GM13976 (cell line): Measurements from ENCODE around the gene PLEK.

Source experiments
- DNase-seq: peaks from one replicate; pipeline ENCODE4 v3.0.0; 2012; ENCODE audit warnings: low spot score
- in situ Hi-C: fragments of 300-500 bp; cut with MboI; formaldehyde crosslinking; loops from one replicate; pipeline ENCODE4 v1.12.0; 2022; ENCODE audit warnings: low sequenced_read_pairs, mixed read lengths, inconsistent platforms; ENCODE audit not compliant: unreplicated experiment
- TF ChIP-seq, protein P1 (sequence below): IDR thresholded peaks from 2 replicates; pipeline ENCODE4 v1.5.1; 2012; ENCODE audit warnings: borderline replicate concordance, mild to moderate bottlenecking; ENCODE audit not compliant: insufficient read depth; ENCODE audit errors: extremely low read depth, missing control alignments, control extremely low read depth

The PLEK gene

DNA sequence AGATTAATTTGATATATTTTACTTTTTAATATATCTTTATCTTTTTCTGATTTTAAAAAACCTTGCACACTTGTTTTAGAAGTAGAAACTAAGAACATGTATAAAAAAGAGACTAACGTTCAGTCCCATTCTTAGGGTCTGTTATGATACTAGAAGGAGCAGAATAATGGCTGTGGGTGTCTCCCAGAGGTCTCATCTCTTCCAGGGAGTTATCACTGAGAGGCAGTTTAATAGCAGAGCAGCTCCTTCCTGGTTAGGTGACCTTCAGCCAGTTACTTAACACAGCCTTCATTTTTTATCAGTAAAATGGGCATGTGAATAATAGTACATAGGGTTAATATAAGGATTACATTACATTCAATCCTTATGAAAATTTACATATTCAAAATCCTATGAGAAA is 61.4 kb downstream of the PLEK start:
- no peak for DNase-seq
- in situ Hi-C loops: no loop called here
- TF ChIP-seq, protein P1, sequence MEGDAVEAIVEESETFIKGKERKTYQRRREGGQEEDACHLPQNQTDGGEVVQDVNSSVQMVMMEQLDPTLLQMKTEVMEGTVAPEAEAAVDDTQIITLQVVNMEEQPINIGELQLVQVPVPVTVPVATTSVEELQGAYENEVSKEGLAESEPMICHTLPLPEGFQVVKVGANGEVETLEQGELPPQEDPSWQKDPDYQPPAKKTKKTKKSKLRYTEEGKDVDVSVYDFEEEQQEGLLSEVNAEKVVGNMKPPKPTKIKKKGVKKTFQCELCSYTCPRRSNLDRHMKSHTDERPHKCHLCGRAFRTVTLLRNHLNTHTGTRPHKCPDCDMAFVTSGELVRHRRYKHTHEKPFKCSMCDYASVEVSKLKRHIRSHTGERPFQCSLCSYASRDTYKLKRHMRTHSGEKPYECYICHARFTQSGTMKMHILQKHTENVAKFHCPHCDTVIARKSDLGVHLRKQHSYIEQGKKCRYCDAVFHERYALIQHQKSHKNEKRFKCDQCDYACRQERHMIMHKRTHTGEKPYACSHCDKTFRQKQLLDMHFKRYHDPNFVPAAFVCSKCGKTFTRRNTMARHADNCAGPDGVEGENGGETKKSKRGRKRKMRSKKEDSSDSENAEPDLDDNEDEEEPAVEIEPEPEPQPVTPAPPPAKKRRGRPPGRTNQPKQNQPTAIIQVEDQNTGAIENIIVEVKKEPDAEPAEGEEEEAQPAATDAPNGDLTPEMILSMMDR: no peak

DNA sequence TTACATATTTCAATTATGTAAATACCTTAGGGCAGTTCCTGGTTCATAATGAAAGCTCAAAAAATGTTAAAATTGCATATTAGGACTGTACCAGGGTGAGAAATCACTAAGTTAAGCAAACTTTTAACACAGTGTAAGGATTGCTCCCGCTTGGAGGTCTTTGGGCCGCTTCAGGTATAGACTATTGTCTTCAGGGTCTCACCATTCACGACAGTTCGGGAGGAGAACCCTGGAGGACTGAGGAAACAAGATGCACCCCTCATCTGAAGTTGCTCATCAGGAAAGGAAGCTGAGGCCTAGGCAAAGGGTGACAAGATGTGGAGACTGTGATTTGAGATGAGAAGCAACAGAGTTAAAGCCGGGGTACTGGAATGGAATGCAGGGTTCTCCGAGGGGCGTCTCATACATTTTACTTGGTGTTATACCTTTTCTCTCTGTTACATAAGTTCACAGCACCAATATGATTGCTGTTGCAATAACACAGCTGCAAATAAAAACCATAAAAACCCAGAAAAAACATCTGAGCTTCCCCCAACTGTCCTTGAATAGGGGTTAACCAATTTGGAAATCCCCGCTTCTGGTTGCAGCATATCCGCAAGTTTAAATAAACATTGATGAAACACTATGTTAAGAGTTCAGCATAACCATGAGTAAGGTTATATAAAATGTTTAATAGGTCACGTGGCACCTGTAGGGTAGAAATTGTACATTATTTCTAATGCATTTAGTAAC is 61.9 kb downstream of the PLEK start:
- DNase-seq: no peak
- TF ChIP-seq, protein P1: no peak
- in situ Hi-C loops: no loop called here

DNA sequence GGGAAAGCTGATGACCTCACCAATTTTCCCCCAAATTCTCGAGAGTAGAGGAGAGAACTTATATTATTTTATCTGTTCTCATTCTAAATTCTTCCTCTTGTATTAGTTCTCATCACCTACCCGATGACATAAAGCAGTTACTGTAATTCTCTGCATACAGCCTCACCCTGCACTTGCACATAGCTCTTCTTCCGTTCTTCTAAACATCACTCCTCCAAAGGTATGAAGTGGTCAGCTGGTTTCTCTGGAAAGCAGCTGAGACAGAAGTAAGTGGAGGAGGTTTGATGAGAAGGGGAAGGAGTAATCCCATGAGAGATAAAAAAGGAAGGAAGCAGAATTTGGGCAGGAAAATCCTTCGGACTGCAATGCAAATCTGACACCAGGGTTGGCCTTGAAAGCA is 63.0 kb downstream of the PLEK start:
- in situ Hi-C loops: no loop called here
- DNase-seq: no peak
- TF ChIP-seq, protein P1: no peak

DNA sequence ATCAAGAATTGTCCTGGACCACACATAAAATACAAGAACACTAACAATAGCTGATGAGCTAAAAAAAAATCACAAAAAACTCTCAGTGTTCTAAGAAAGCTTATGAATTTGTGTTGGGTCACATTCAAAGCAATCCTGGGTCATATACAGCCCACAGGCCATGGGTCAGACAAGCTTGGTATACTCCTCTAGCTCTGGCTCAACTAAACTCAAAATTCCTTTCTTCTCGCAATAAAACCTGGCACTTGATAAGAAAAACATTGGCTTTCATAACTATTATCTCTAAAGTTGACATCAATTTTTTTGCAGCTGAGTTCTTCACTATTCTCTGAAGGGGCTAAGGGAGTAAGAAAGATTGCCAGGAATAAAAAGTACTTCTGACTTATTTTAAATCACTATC is 63.7 kb downstream of the PLEK start:
- in situ Hi-C loops: no loop called here
- TF ChIP-seq, protein P1: no peak
- DNase-seq: no peak

DNA sequence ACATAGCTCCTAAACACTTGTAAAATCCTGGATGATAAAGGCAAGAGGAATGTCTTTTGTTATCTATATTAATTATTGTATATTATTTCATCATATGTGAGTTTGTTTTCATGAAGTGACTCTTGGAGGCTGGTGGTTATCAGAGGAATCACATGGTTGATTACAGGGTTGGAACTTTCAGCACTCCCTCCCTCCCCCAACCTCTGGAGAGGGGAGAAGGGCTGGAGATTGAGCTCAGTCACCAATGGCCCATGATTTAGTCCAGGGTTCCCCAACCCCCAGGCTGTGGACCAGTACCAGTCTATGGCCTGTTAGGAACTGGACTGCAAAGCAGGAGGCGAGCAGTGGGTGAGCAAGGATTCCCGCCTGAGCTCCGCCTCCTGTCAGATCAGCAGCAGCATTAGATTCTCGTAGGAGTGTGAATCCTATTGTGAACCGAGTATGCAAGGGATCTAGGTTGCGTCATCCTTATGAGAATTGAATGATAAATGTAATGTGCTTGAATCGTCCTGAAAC is 64.3 kb downstream of the PLEK start:
- in situ Hi-C loops: no loop called here
- no peak for DNase-seq
- TF ChIP-seq, protein P1: no peak

DNA sequence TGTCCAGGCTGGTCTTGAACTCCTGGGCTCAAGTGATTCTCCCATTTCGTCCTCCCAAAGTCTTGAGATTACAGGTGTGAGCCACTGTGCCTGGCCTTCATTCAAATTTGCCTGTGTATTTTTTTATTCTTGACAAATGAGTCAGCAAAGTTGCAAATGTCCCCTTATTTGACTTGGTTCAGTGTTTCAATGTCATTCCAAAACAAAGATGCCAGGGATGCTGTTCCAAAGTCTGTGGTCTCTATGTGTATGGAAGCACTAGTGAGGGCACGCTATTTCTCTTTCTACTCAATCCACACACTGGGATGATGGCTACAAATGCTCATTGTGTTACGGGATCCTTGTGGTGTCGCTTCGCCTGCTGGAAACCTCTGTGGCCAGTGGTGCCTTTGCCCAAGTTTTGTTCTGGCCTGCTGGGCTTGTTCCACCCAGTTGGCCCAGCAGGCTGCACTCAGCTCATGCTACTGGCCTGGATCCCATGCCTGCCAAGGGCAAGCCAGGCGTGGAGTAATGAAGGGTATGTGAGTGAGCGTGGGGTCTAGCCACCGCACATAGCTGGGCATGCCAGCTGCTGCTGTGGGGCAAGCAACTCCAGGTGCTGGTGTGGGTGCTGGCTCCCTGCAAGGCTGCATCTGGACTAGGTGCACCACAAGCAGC is 66.4 kb downstream of the PLEK start:
- in situ Hi-C loops: loop anchor here (10.0 kb wide), 1 partner anchor 67 kb away; the partner anchor contains the start of gene PLEK
- TF ChIP-seq, protein P1: no peak

More for the DNA sequence above, 66.4 kb downstream of the PLEK start:
- DNase-seq: no peak
